GM23338 (cell line): ENCODE results near the gene WASL. TPM values are rescaled to one million over a fixed set of nuclear protein-coding genes. Genes with fewer than 3 reads are reported as not detected.

Experiments
- ATAC-seq: fragments of 200-7000 bp; cut with Tn5 transposase; 3 replicates; pipeline ENCODE4 v1.9.1; 2020
- DNase-seq: peaks from one replicate; pipeline ENCODE4 v3.0.0-alpha.2; 2015; ENCODE audit warnings: low spot score
- H2AFZ ChIP-seq: fragments of 200-600 bp; sonication (generic); 2 replicates; pipeline ENCODE4 v1.8.0; 2016; ENCODE audit warnings: antibody characterized with exemption, mild to moderate bottlenecking, moderate library complexity
- H3F3A ChIP-seq: fragments of 200-600 bp; sonication (generic); replicated peaks from 2 replicates; pipeline ENCODE4 v1.8.0; 2017; ENCODE audit warnings: antibody characterized with exemption, mixed run types, low read depth
- H3K27ac ChIP-seq: fragments of 200-600 bp; sonication (generic); 2 replicates; pipeline ENCODE4 v1.6.1; 2016; ENCODE audit warnings: low read depth
- H3K27me3 ChIP-seq: fragments of 200-600 bp; sonication (generic); 2 replicates; pipeline ENCODE4 v1.8.0; 2016; ENCODE audit warnings: mild to moderate bottlenecking, mixed run types, moderate library complexity; ENCODE audit not compliant: insufficient read depth
- H3K36me3 ChIP-seq: fragments of 200-600 bp; sonication (generic); 2 replicates; pipeline ENCODE4 v1.8.0; 2016; ENCODE audit warnings: mild to moderate bottlenecking; ENCODE audit not compliant: insufficient read depth
- H3K4me1 ChIP-seq: fragments of 200-600 bp; sonication (generic); 2 replicates; pipeline ENCODE4 v1.8.0; 2016; ENCODE audit warnings: mild to moderate bottlenecking, moderate library complexity; ENCODE audit not compliant: insufficient read depth
- H3K4me2 ChIP-seq: fragments of 200-600 bp; sonication (generic); 2 replicates; pipeline ENCODE4 v1.7.1; 2017; ENCODE audit warnings: mixed run types
- H3K4me3 ChIP-seq: fragments of 200-600 bp; sonication (generic); 2 replicates; pipeline ENCODE4 v1.6.1; 2016; ENCODE audit warnings: mixed run types
- H3K79me2 ChIP-seq: fragments of 200-600 bp; sonication (generic); replicated peaks from 2 replicates; pipeline ENCODE4 v1.8.0; 2017; ENCODE audit warnings: mild to moderate bottlenecking; ENCODE audit not compliant: insufficient read depth
- H3K9me2 ChIP-seq: fragments of 200-600 bp; sonication (generic); 2 replicates; pipeline ENCODE4 v1.8.0; 2017; ENCODE audit not compliant: insufficient read depth
- H4K20me1 ChIP-seq: fragments of 200-600 bp; sonication (generic); replicated peaks from 2 replicates; pipeline ENCODE4 v1.8.0; 2017; ENCODE audit warnings: mild to moderate bottlenecking; ENCODE audit not compliant: insufficient read depth
- H3K27ac Mint-ChIP-seq: 2 replicates; pipeline ENCODE4 v1.8.0; 2020; ENCODE audit warnings: inconsistent platforms, mild to moderate bottlenecking, moderate library complexity, mixed read lengths
- H3K27me3 Mint-ChIP-seq: 3 replicates; pipeline ENCODE4 v1.8.0; 2022; ENCODE audit warnings: low read depth, mild to moderate bottlenecking, moderate library complexity, mixed read lengths, inconsistent platforms; ENCODE audit not compliant: insufficient read depth, poor library complexity
- H3K36me3 Mint-ChIP-seq: 3 replicates; pipeline ENCODE4 v1.8.0; 2021; ENCODE audit warnings: low read depth, mild to moderate bottlenecking, inconsistent platforms, moderate library complexity, mixed read lengths
- H3K4me1 Mint-ChIP-seq: 3 replicates; pipeline ENCODE4 v1.8.0; 2020; ENCODE audit warnings: mild to moderate bottlenecking, inconsistent platforms, mixed read lengths
- H3K4me3 Mint-ChIP-seq: 3 replicates; pipeline ENCODE4 v1.8.0; 2021; ENCODE audit warnings: moderate library complexity, mild to moderate bottlenecking, inconsistent platforms, mixed read lengths
- H3K9me3 Mint-ChIP-seq: 3 replicates; pipeline ENCODE4 v1.8.0; 2020; ENCODE audit warnings: moderate library complexity, mild to moderate bottlenecking, inconsistent platforms, mixed read lengths
- CREB1 ChIP-seq: fragments of 250-450 bp; sonication (Bioruptor Pico); IDR thresholded peaks from 2 replicates; pipeline ENCODE4 v1.5.0; 2020; ENCODE audit warnings: low read depth, mild to moderate bottlenecking, moderate library complexity
- EZH2 ChIP-seq: fragments of 200-600 bp; sonication (generic); IDR thresholded peaks from one replicate; pipeline ENCODE4 v1.8.0; 2017; ENCODE audit warnings: antibody characterized with exemption, mild to moderate bottlenecking, low read depth; ENCODE audit not compliant: unreplicated experiment
- EZH2phosphoT487 ChIP-seq: fragments of 200-600 bp; sonication (generic); IDR thresholded peaks from one replicate; pipeline ENCODE4 v1.8.1; 2018; ENCODE audit warnings: antibody characterized with exemption; ENCODE audit not compliant: unreplicated experiment
- JUNB ChIP-seq: IDR thresholded peaks from one replicate; pipeline ENCODE4 v1.6.1; 2016; ENCODE audit warnings: antibody characterized with exemption; ENCODE audit not compliant: unreplicated experiment
- NANOG ChIP-seq: IDR thresholded peaks from 2 replicates; pipeline ENCODE4 v1.6.1; 2016; ENCODE audit warnings: antibody characterized with exemption, borderline replicate concordance
- POLR2AphosphoS5 ChIP-seq: IDR thresholded peaks from 2 replicates; pipeline ENCODE4 v1.6.1; 2016; ENCODE audit warnings: antibody characterized with exemption, low read depth
- STAT1 ChIP-seq: IDR thresholded peaks from one replicate; pipeline ENCODE4 v1.6.1; 2016; ENCODE audit warnings: antibody characterized with exemption; ENCODE audit not compliant: unreplicated experiment
- ZNF114 ChIP-seq: fragments of 250-450 bp; sonication (Bioruptor Pico); IDR thresholded peaks from 2 replicates; pipeline ENCODE4 v1.5.0; 2020; ENCODE audit warnings: mild to moderate bottlenecking, moderate library complexity
- ZNF331 ChIP-seq: fragments of 250-450 bp; sonication (Bioruptor Pico); IDR thresholded peaks from 2 replicates; pipeline ENCODE4 v1.5.0; 2020; ENCODE audit warnings: low read depth, mild to moderate bottlenecking, moderate library complexity
- polyA plus RNA-seq: library from polyadenylated mRNA; unstranded; fragments of >200 nt; fragmentation: Nextera tagmentation; extraction: Ambion mirVana; gene quantifications from 2 replicates; pipeline ENCODE4 v1.2.1, GENCODE V29; 2016
- total RNA-seq: library from RNA; depleted of rRNA; stranded (reverse); fragments of >200 nt; shearing (Covaris generic); gene quantifications from 2 replicates; pipeline ENCODE4 v1.2.3, GENCODE V29; 2014
- TF ChIP-seq, protein P1 (sequence below), 2 experiments: fragments of 200-600 bp in 1 of 2; sonication (generic) in 1 of 2; conservative IDR thresholded peaks; 2 replicates each; pipeline versions ENCODE4 v1.5.1 to v1.6.1; 2016 to 2017; ENCODE audit warnings: antibody characterized with exemption in 2 of 2, low read depth in 2 of 2, mild to moderate bottlenecking in 2 of 2, moderate library complexity in 1 of 2
- TF ChIP-seq, protein P2 (sequence below): fragments of 250-450 bp; sonication (Bioruptor Pico); IDR thresholded peaks from 2 replicates; pipeline ENCODE4 v1.5.0; 2020; ENCODE audit warnings: mild to moderate bottlenecking, moderate library complexity
- TF ChIP-seq, protein P3 (sequence below): IDR thresholded peaks from one replicate; pipeline ENCODE4 v1.6.1; 2018; ENCODE audit warnings: antibody characterized with exemption; ENCODE audit not compliant: unreplicated experiment
- TF ChIP-seq, protein P4 (sequence below): IDR thresholded peaks from 2 replicates; pipeline ENCODE4 v1.6.1; 2016; ENCODE audit warnings: antibody characterized with exemption

Gene WASL
- total and polyA plus RNA-seq, 2 experiments from 2014 or later = 36.4 to 45.3 TPM

DNA sequence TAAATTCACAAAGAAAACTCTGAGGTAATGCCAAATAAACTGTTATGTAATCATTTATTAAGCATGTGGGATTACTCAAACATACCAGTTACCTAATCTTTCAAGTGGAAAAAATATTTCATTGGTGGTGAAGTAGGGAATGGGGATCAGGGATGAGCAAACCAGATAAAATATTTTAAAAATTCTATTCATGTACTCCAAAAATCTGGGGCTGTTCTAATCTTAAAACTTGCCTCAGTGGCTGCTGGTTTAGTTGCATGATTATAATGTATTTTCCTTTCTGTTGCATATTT, 73.7 kb downstream of the WASL start:
- no peaks in the 10 kb centered on the region for H3K36me3 ChIP-seq
- H3K27ac ChIP-seq = no peak overlapping the region
- Mint-ChIP-seq H3K4me1 (peaks cover 20% of the 10 kb centered on the region), H3K36me3 (no peaks in the 10 kb centered on the region), H3K9me3 (no peaks in the 10 kb centered on the region), H3K4me3 (no peak overlapping the region), H3K27ac (no peak overlapping the region), H3K27me3 (peaks cover 2% of the 10 kb centered on the region)
- peaks cover 4% of the 10 kb centered on the region; the same call in 1 of the 2 replicates for H3K9me2 ChIP-seq
- H3K27me3 ChIP-seq = no peaks in the 10 kb centered on the region
- 0 out of 2 replicates have a peak, but pooled peaks cover 5% of the 10 kb centered on the region for H3K4me1 ChIP-seq
- no peaks in the 10 kb centered on the region for H3K79me2 ChIP-seq
- ATAC-seq = no peak
- TF ChIP-seq STAT1 = no peak
- TF ChIP-seq JUNB = no peak
- no peak for TF ChIP-seq CREB1 (CRISPR knock-in tag)
- TF ChIP-seq, protein P1, sequence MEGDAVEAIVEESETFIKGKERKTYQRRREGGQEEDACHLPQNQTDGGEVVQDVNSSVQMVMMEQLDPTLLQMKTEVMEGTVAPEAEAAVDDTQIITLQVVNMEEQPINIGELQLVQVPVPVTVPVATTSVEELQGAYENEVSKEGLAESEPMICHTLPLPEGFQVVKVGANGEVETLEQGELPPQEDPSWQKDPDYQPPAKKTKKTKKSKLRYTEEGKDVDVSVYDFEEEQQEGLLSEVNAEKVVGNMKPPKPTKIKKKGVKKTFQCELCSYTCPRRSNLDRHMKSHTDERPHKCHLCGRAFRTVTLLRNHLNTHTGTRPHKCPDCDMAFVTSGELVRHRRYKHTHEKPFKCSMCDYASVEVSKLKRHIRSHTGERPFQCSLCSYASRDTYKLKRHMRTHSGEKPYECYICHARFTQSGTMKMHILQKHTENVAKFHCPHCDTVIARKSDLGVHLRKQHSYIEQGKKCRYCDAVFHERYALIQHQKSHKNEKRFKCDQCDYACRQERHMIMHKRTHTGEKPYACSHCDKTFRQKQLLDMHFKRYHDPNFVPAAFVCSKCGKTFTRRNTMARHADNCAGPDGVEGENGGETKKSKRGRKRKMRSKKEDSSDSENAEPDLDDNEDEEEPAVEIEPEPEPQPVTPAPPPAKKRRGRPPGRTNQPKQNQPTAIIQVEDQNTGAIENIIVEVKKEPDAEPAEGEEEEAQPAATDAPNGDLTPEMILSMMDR (conservative IDR thresholded peaks at IDR 0.05; ENCODE audit: low read depth in 2 of 2) = no peak
- TF ChIP-seq ZNF331 (CRISPR knock-in tag) = no peak
- no peak for TF ChIP-seq ZNF114
- no peak for TF ChIP-seq EZH2
- TF ChIP-seq, protein P2, sequence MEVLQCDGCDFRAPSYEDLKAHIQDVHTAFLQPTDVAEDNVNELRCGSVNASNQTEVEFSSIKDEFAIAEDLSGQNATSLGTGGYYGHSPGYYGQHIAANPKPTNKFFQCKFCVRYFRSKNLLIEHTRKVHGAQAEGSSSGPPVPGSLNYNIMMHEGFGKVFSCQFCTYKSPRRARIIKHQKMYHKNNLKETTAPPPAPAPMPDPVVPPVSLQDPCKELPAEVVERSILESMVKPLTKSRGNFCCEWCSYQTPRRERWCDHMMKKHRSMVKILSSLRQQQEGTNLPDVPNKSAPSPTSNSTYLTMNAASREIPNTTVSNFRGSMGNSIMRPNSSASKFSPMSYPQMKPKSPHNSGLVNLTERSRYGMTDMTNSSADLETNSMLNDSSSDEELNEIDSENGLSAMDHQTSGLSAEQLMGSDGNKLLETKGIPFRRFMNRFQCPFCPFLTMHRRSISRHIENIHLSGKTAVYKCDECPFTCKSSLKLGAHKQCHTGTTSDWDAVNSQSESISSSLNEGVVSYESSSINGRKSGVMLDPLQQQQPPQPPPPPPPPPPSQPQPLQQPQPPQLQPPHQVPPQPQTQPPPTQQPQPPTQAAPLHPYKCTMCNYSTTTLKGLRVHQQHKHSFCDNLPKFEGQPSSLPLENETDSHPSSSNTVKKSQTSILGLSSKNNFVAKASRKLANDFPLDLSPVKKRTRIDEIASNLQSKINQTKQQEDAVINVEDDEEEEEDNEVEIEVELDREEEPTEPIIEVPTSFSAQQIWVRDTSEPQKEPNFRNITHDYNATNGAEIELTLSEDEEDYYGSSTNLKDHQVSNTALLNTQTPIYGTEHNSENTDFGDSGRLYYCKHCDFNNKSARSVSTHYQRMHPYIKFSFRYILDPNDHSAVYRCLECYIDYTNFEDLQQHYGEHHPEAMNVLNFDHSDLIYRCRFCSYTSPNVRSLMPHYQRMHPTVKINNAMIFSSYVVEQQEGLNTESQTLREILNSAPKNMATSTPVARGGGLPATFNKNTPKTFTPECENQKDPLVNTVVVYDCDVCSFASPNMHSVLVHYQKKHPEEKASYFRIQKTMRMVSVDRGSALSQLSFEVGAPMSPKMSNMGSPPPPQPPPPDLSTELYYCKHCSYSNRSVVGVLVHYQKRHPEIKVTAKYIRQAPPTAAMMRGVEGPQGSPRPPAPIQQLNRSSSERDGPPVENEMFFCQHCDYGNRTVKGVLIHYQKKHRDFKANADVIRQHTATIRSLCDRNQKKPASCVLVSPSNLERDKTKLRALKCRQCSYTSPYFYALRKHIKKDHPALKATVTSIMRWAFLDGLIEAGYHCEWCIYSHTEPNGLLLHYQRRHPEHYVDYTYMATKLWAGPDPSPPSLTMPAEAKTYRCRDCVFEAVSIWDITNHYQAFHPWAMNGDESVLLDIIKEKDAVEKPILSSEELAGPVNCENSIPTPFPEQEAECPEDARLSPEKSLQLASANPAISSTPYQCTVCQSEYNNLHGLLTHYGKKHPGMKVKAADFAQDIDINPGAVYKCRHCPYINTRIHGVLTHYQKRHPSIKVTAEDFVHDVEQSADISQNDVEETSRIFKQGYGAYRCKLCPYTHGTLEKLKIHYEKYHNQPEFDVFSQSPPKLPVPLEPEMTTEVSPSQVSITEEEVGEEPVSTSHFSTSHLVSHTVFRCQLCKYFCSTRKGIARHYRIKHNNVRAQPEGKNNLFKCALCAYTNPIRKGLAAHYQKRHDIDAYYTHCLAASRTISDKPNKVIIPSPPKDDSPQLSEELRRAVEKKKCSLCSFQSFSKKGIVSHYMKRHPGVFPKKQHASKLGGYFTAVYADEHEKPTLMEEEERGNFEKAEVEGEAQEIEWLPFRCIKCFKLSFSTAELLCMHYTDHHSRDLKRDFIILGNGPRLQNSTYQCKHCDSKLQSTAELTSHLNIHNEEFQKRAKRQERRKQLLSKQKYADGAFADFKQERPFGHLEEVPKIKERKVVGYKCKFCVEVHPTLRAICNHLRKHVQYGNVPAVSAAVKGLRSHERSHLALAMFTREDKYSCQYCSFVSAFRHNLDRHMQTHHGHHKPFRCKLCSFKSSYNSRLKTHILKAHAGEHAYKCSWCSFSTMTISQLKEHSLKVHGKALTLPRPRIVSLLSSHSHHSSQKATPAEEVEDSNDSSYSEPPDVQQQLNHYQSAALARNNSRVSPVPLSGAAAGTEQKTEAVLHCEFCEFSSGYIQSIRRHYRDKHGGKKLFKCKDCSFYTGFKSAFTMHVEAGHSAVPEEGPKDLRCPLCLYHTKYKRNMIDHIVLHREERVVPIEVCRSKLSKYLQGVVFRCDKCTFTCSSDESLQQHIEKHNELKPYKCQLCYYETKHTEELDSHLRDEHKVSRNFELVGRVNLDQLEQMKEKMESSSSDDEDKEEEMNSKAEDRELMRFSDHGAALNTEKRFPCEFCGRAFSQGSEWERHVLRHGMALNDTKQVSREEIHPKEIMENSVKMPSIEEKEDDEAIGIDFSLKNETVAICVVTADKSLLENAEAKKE (CRISPR knock-in tag) = no peak
- TF ChIP-seq NANOG = no peak
- TF ChIP-seq, protein P3, sequence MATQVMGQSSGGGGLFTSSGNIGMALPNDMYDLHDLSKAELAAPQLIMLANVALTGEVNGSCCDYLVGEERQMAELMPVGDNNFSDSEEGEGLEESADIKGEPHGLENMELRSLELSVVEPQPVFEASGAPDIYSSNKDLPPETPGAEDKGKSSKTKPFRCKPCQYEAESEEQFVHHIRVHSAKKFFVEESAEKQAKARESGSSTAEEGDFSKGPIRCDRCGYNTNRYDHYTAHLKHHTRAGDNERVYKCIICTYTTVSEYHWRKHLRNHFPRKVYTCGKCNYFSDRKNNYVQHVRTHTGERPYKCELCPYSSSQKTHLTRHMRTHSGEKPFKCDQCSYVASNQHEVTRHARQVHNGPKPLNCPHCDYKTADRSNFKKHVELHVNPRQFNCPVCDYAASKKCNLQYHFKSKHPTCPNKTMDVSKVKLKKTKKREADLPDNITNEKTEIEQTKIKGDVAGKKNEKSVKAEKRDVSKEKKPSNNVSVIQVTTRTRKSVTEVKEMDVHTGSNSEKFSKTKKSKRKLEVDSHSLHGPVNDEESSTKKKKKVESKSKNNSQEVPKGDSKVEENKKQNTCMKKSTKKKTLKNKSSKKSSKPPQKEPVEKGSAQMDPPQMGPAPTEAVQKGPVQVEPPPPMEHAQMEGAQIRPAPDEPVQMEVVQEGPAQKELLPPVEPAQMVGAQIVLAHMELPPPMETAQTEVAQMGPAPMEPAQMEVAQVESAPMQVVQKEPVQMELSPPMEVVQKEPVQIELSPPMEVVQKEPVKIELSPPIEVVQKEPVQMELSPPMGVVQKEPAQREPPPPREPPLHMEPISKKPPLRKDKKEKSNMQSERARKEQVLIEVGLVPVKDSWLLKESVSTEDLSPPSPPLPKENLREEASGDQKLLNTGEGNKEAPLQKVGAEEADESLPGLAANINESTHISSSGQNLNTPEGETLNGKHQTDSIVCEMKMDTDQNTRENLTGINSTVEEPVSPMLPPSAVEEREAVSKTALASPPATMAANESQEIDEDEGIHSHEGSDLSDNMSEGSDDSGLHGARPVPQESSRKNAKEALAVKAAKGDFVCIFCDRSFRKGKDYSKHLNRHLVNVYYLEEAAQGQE = no peak
- TF ChIP-seq, protein P4, sequence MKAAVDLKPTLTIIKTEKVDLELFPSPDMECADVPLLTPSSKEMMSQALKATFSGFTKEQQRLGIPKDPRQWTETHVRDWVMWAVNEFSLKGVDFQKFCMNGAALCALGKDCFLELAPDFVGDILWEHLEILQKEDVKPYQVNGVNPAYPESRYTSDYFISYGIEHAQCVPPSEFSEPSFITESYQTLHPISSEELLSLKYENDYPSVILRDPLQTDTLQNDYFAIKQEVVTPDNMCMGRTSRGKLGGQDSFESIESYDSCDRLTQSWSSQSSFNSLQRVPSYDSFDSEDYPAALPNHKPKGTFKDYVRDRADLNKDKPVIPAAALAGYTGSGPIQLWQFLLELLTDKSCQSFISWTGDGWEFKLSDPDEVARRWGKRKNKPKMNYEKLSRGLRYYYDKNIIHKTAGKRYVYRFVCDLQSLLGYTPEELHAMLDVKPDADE = no peak
- TF ChIP-seq POLR2AphosphoS5 = no peak
- no peak for TF ChIP-seq EZH2phosphoT487
- H4K20me1 ChIP-seq = no peaks in the 10 kb centered on the region
- no peak for DNase-seq
- no peaks in the 10 kb centered on the region for H3F3A ChIP-seq
- no peak overlapping the region for H3K4me3 ChIP-seq
- H3K4me2 ChIP-seq = no peak overlapping the region
- no peak overlapping the region for H2AFZ ChIP-seq
